HL-60 (cell line): ENCODE data around the gene FGD3.
A peak's percentile ranks its signal among the peaks of the same experiment; 100 is the strongest.

Experiments
- DNase-seq, 2 experiments: peaks; one replicate each; pipeline ENCODE4 v3.0.0-alpha.2; 2010 to 2020; ENCODE audit warnings: low read depth in 1 of 2, low spot score in 1 of 2
- H3K27ac ChIP-seq: fragments of 250-450 bp; sonication (Bioruptor Pico); replicated peaks from 2 replicates; pipeline ENCODE4 v1.5.1; 2020; ENCODE audit warnings: mild to moderate bottlenecking, moderate library complexity
- H3K27me3 ChIP-seq: fragments of 250-450 bp; sonication (Bioruptor Pico); 2 replicates; pipeline ENCODE4 v1.5.1; 2021; ENCODE audit warnings: mild to moderate bottlenecking, moderate library complexity; ENCODE audit not compliant: insufficient read depth, poor library complexity, severe bottlenecking
- H3K4me3 ChIP-seq: replicated peaks from 2 replicates; pipeline ENCODE4 v1.5.1; 2011; ENCODE audit warnings: mild to moderate bottlenecking, control low read depth, low read length; ENCODE audit not compliant: insufficient read depth
- GABPA ChIP-seq: IDR thresholded peaks from 2 replicates; pipeline ENCODE4 v1.6.1; 2012; ENCODE audit warnings: low read depth
- POLR2AphosphoS5 ChIP-seq: IDR thresholded peaks from 2 replicates; pipeline ENCODE4 v1.6.1; 2012; ENCODE audit warnings: low read depth
- SPI1 ChIP-seq: IDR thresholded peaks from 2 replicates; pipeline ENCODE4 v1.6.1; 2012; ENCODE audit warnings: low read depth, mild to moderate bottlenecking, borderline replicate concordance
- TF ChIP-seq, protein P1 (sequence below): IDR thresholded peaks from 2 replicates; pipeline ENCODE4 v1.6.1; 2012; ENCODE audit warnings: low read depth; ENCODE audit not compliant: insufficient replicate concordance
- TF ChIP-seq, protein P2 (sequence below): IDR thresholded peaks from one replicate; pipeline ENCODE4 v1.5.1; 2011; ENCODE audit warnings: low read length, control low read depth, inconsistent platforms; ENCODE audit not compliant: insufficient read depth

The FGD3 gene

DNA sequence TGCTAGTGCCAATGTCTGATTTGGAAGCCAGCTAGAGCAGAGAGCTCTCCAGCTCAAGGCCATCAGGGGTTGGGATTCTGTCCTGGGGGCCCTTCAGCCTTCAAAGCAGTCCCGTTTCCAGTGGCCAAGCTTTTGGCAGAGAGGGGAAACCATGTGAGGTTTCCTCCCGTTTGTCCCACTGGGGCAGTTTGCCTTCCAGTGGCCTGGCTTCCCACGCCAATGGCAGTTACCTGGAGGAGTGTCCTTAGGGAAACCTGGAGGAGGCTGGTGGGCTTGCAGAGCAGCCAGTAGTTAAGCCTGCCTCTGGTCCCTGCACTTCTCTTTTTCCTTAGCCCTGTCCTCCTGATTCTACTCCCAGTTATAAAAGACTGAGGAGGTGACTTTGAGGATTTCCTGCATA, 37.7 kb downstream of the FGD3 start:
- no peak for TF ChIP-seq POLR2AphosphoS5
- no peak for TF ChIP-seq SPI1
- TF ChIP-seq GABPA, result no peak
- TF ChIP-seq, protein P1, sequence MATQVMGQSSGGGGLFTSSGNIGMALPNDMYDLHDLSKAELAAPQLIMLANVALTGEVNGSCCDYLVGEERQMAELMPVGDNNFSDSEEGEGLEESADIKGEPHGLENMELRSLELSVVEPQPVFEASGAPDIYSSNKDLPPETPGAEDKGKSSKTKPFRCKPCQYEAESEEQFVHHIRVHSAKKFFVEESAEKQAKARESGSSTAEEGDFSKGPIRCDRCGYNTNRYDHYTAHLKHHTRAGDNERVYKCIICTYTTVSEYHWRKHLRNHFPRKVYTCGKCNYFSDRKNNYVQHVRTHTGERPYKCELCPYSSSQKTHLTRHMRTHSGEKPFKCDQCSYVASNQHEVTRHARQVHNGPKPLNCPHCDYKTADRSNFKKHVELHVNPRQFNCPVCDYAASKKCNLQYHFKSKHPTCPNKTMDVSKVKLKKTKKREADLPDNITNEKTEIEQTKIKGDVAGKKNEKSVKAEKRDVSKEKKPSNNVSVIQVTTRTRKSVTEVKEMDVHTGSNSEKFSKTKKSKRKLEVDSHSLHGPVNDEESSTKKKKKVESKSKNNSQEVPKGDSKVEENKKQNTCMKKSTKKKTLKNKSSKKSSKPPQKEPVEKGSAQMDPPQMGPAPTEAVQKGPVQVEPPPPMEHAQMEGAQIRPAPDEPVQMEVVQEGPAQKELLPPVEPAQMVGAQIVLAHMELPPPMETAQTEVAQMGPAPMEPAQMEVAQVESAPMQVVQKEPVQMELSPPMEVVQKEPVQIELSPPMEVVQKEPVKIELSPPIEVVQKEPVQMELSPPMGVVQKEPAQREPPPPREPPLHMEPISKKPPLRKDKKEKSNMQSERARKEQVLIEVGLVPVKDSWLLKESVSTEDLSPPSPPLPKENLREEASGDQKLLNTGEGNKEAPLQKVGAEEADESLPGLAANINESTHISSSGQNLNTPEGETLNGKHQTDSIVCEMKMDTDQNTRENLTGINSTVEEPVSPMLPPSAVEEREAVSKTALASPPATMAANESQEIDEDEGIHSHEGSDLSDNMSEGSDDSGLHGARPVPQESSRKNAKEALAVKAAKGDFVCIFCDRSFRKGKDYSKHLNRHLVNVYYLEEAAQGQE, result no peak
- TF ChIP-seq, protein P2, sequence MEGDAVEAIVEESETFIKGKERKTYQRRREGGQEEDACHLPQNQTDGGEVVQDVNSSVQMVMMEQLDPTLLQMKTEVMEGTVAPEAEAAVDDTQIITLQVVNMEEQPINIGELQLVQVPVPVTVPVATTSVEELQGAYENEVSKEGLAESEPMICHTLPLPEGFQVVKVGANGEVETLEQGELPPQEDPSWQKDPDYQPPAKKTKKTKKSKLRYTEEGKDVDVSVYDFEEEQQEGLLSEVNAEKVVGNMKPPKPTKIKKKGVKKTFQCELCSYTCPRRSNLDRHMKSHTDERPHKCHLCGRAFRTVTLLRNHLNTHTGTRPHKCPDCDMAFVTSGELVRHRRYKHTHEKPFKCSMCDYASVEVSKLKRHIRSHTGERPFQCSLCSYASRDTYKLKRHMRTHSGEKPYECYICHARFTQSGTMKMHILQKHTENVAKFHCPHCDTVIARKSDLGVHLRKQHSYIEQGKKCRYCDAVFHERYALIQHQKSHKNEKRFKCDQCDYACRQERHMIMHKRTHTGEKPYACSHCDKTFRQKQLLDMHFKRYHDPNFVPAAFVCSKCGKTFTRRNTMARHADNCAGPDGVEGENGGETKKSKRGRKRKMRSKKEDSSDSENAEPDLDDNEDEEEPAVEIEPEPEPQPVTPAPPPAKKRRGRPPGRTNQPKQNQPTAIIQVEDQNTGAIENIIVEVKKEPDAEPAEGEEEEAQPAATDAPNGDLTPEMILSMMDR, result no peak
- H3K4me3 ChIP-seq, result no peak overlapping the region
- no peak overlapping the region for H3K27ac ChIP-seq
- no peaks in the 10 kb centered on the region for H3K27me3 ChIP-seq
- DNase-seq, result no peak

DNA sequence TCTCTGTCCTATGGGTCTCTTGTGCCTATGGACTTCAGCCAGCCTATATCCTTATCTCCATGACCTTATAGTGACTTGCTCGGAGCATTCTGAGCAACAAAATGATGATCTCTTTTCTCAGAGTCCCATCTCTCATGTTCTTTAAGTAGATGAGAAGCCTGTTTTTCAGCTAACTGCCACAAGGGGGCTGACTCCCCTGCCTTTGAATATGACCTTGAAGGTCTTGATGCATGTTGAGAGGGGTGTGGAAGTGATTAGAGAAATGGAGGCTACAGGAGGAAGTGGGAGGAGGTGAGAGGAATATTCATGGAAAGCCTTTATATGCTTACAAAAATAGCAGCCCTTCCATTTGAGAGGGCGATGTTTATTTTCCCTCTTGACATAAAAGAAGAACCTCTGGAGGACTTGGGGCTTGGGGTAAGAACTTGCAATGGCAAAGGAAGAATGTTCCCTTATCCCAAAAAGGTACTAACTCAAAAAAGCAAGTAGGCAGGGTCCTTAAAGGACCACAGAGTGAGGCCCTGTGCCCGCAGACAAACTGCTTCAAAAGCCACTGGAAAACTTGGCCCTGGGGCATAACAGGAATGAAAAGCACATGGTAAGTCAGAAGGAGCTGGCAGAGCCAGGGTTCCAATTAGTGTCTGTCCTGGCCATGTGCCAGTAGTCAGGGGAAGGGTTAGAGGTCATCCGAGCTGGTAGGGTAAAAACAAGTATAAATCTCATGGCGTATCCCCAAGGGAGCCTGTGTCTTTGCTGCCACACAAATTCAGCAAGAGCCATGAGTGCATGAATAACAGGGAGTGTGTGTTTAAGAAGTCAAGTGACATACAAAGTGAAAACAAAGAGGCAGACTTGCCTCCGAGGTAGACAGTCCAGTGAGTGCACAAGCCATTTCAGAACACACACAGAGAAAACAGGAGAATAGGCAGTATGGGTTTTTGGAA, 39.1 kb downstream of the FGD3 start:
- H3K27ac ChIP-seq, result no peak overlapping the region
- no peak overlapping the region for H3K4me3 ChIP-seq
- no peaks in the 10 kb centered on the region for H3K27me3 ChIP-seq
- TF ChIP-seq GABPA, result no peak
- TF ChIP-seq, protein P2, result peak; percentile 36
- DNase-seq, result peak; percentile 29 to 30

DNA sequence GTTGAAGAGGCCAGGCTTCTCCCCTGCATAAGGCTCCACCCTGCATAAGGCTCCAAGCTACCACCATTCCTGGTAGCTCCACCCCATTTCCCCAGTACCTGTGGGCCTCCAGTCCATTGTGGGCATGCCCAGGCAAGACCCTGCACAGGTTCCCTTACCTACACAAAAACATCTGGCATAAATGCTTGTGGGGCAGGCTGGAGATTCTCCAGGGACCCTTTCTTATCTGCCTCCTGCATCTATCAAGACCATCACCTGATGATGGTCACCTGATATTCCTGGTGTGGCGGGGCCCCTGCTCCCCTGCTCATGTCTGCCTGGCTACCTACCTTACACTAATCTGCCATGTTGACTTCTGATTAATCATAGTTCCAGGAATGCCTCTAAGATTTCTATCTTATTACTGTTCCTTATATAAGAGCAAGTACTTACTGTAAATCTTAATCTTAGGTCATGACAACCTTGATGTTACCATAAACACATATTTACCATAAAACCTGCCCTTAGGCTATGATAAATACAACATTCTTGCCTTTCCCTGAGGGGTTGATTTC, 41.0 kb downstream of the FGD3 start:
- no peak for DNase-seq
- Histone ChIP-seq H3K27ac (no peak overlapping the region), H3K4me3 (no peak overlapping the region), H3K27me3 (no peaks in the 10 kb centered on the region)
- TF ChIP-seq, protein P2, result no peak
- TF ChIP-seq POLR2AphosphoS5, result no peak
- no peak for TF ChIP-seq GABPA
- no peak for TF ChIP-seq SPI1
- TF ChIP-seq, protein P1, result no peak
